GM21526 (cell line): ENCODE results near the gene EPN2.

Experiments used
- ATAC-seq: cut with Tn5 transposase; IDR thresholded peaks from one replicate; pipeline ENCODE4 v1.9.1; 2021; ENCODE audit warnings: moderate library complexity; ENCODE audit not compliant: unreplicated experiment, low FRiP score

Gene EPN2

GRCh38 chr17:19238167-19238505 is 970 bp downstream of the EPN2 start:
- no peak for ATAC-seq

- ATAC-seq: no peak
Measured at GRCh38 chr17:19239544-19239943, 2.4 kb downstream of the EPN2 start.

GRCh38 chr17:19242323-19242722 is 5.2 kb downstream of the EPN2 start:
- ATAC-seq: no peak

- ATAC-seq: no peak
Measured at GRCh38 chr17:19242926-19243325, 5.8 kb downstream of the EPN2 start.

GRCh38 chr17:19243838-19244237 is 6.7 kb downstream of the EPN2 start:
- no peak for ATAC-seq

GRCh38 chr17:19244357-19244756 is 7.2 kb downstream of the EPN2 start:
- no peak for ATAC-seq

GRCh38 chr17:19244781-19245180 is 7.6 kb downstream of the EPN2 start:
- ATAC-seq: no peak

GRCh38 chr17:19247473-19247872 is 10.3 kb downstream of the EPN2 start:
- no peak for ATAC-seq

GRCh38 chr17:19248151-19248927 is 11.2 kb downstream of the EPN2 start:
- ATAC-seq: no peak

- ATAC-seq: no peak
Measured at GRCh38 chr17:19248928-19249574, 11.9 kb downstream of the EPN2 start.

- ATAC-seq: no peak
Measured at GRCh38 chr17:19249681-19250080, 12.5 kb downstream of the EPN2 start.

GRCh38 chr17:19250421-19251173 is 13.4 kb downstream of the EPN2 start:
- ATAC-seq: no peak

- no peak for ATAC-seq
Measured at GRCh38 chr17:19253112-19253511, 15.9 kb downstream of the EPN2 start.

- no peak for ATAC-seq
Measured at GRCh38 chr17:19254651-19255050, 17.5 kb downstream of the EPN2 start.

- no peak for ATAC-seq
Measured at GRCh38 chr17:19255279-19255678, 18.1 kb downstream of the EPN2 start.

GRCh38 chr17:19258371-19258770 is 21.2 kb downstream of the EPN2 start:
- no peak for ATAC-seq

- ATAC-seq: no peak
Measured at GRCh38 chr17:19260958-19261357, 23.8 kb downstream of the EPN2 start.

- no peak for ATAC-seq
Measured at GRCh38 chr17:19261426-19261825, 24.3 kb downstream of the EPN2 start.

- no peak for ATAC-seq
Measured at GRCh38 chr17:19262650-19263631, 25.8 kb downstream of the EPN2 start.

- ATAC-seq: no peak
Measured at GRCh38 chr17:19263641-19264051, 26.5 kb downstream of the EPN2 start.
